Superior temporal gyrus (tissue), 1 donor: ENCODE measurements around the gene UGCG.
"Not testable (repeated sequence)": the region's sequence is repeated elsewhere in the genome, so short reads cannot be mapped to it uniquely, and the experiment has no call there.

ENCODE experiments used
- DNase-seq: peaks from one replicate; pipeline ENCODE4 v3.0.0-alpha.2; 2016; ENCODE audit errors: extremely low spot score

The UGCG gene

GRCh38 chr9:111920531-111920930 is 23.9 kb downstream of the UGCG start:
- no peak for DNase-seq

GRCh38 chr9:111922324-111923013 is 25.9 kb downstream of the UGCG start:
- peak; percentile 23 for DNase-seq

- no peak for DNase-seq
These were observed 27.7 kb downstream of the UGCG start for GRCh38 chr9:111924281-111924680.

- DNase-seq, result no peak
These were observed 28.6 kb downstream of the UGCG start for GRCh38 chr9:111925017-111925770.

- DNase-seq, result no peak
These were observed 29.2 kb downstream of the UGCG start for GRCh38 chr9:111925784-111926183.

GRCh38 chr9:111926421-111926875 is 29.8 kb downstream of the UGCG start:
- DNase-seq, result no peak

- DNase-seq, result no peak
These were observed 31.7 kb downstream of the UGCG start for GRCh38 chr9:111928359-111928720.

GRCh38 chr9:111934747-111935146 is 38.1 kb downstream of the UGCG start:
- DNase-seq, result no peak

- DNase-seq, result no peak
These were observed 39.8 kb downstream of the UGCG start for GRCh38 chr9:111936391-111936790.

- DNase-seq, result no peak
These were observed 40.7 kb downstream of the UGCG start for GRCh38 chr9:111937301-111937700.

GRCh38 chr9:111937781-111938426 is 41.3 kb downstream of the UGCG start:
- no peak for DNase-seq

- DNase-seq, result no peak
These were observed 41.8 kb downstream of the UGCG start for GRCh38 chr9:111938427-111938800.

GRCh38 chr9:111939322-111939721 is 42.7 kb downstream of the UGCG start:
- no peak for DNase-seq

GRCh38 chr9:111940697-111941096 is 44.1 kb downstream of the UGCG start:
- DNase-seq, result no peak

GRCh38 chr9:111943200-111943599 is 46.6 kb downstream of the UGCG start:
- no peak for DNase-seq

- no peak for DNase-seq
These were observed 47.1 kb downstream of the UGCG start for GRCh38 chr9:111943746-111944145.

GRCh38 chr9:111944241-111944866 is 47.7 kb downstream of the UGCG start:
- DNase-seq, result no peak

GRCh38 chr9:111945216-111945615 is 48.6 kb downstream of the UGCG start:
- DNase-seq, result no peak

- not testable (repeated sequence) for DNase-seq
These were observed 51.5 kb downstream of the UGCG start for GRCh38 chr9:111948109-111948508.

GRCh38 chr9:111948951-111949350 is 52.3 kb downstream of the UGCG start:
- DNase-seq, result no peak

GRCh38 chr9:111949919-111950318 is 53.3 kb downstream of the UGCG start:
- DNase-seq, result no peak

- no peak for DNase-seq
These were observed 55.9 kb downstream of the UGCG start for GRCh38 chr9:111952559-111952958.
